Measurements from ENCODE around the gene OR2H2. TPM values are rescaled to one million over a fixed set of nuclear protein-coding genes. Genes with fewer than 3 reads are reported as not detected.
A peak's percentile ranks its signal among the peaks of the same experiment; 100 is the strongest.

OR2H2 gene
- total and polyA plus RNA-seq, 4 donors: 2.0 to 2.7 TPM; not detected in 2

DNA sequence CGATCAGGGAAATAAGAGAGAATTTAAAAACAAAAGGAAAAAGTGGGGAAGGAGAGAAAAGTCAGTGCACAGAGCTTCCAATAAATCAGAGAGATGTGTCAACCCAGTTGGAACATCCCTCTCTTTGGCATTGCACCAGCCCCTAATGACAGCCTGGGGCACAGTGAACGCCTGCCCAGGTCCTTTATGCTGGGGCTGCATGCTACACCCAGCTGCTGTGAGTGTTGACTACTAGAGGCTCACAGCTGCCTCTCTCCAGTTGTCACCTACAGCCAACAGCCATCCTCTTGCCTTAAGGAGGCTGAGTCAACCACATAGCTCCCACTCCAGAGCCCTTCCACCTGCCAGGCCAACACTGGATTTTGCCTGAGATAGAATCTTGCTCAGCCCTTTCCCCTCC, 19.0 kb downstream of the OR2H2 start:
- Histone ChIP-seq H3K9me3 (ENCODE audit: control insufficient read depth, insufficient read depth, low read length) (no peaks in the 10 kb centered on the region), H3K4me1 (ENCODE audit: control insufficient read depth, insufficient read depth, low read length) (peaks cover 54% of the 10 kb centered on the region), H3K27me3 (ENCODE audit: control insufficient read depth, insufficient read depth, low read length) (no peaks in the 10 kb centered on the region), H3K36me3 (ENCODE audit: control insufficient read depth, insufficient read depth, low read length) (peaks cover 71% of the 10 kb centered on the region), H3K27ac (ENCODE audit: low read depth, low read length) (no peak overlapping the region), H3K4me3 (ENCODE audit: low read depth, low read length) (no peak overlapping the region)
- DNase-seq (ENCODE audit: low read depth in 4 of 6, low spot score in 6 of 6): peak in 2 of 6 donors; percentile 35 to 41
- 47% methylated on average over 2 of the region's 2 CpGs for WGBS (ENCODE audit: insufficient coverage)

DNA sequence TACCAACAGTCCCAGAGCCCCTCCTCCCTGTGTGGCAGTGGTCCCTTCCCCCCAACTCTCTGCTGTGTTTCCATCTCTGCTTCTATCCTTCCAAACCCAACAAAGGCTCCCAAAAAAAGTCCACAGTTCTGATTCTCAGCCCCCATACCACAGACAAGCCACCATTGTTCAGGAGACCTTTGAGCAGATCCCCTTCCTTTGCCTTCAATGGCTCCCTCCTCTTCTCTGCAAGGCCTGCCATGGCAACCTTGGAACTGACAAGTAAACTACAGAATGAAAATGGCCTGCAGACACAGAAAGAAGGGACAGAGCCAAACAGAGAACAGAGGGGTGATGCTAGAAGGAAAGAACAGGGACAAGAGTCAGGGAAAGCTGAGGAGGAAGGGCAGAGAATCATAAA, 23.2 kb downstream of the OR2H2 start:
- H3K4me3 ChIP-seq (ENCODE audit: low read depth, low read length): no peak overlapping the region
- DNase-seq (ENCODE audit: low read depth in 4 of 6, low spot score in 6 of 6): peak in 3 of 6 donors; percentile 49 to 84 (median 61)
- H3K27ac ChIP-seq (ENCODE audit: low read depth, low read length): peak overlapping the region; percentile 25
- no peaks in the 10 kb centered on the region for H3K27me3 ChIP-seq (ENCODE audit: control insufficient read depth, insufficient read depth, low read length)
- H3K4me1 ChIP-seq (ENCODE audit: control insufficient read depth, insufficient read depth, low read length): peaks cover 67% of the 10 kb centered on the region
- no peaks in the 10 kb centered on the region for H3K9me3 ChIP-seq (ENCODE audit: control insufficient read depth, insufficient read depth, low read length)
- peaks cover 77% of the 10 kb centered on the region for H3K36me3 ChIP-seq (ENCODE audit: control insufficient read depth, insufficient read depth, low read length)

GRCh38 chr6:29610540-29610939, 25.6 kb downstream of the OR2H2 start:
- no peak overlapping the region for H3K27ac ChIP-seq (ENCODE audit: low read depth, low read length)
- peaks cover 72% of the 10 kb centered on the region for H3K36me3 ChIP-seq (ENCODE audit: control insufficient read depth, insufficient read depth, low read length)
- H3K4me1 ChIP-seq (ENCODE audit: control insufficient read depth, insufficient read depth, low read length): peaks cover 51% of the 10 kb centered on the region
- no peak for DNase-seq (ENCODE audit: low read depth in 4 of 6, low spot score in 6 of 6)
- no peaks in the 10 kb centered on the region for H3K9me3 ChIP-seq (ENCODE audit: control insufficient read depth, insufficient read depth, low read length)
- no peak overlapping the region for H3K4me3 ChIP-seq (ENCODE audit: low read depth, low read length)
- 77% methylated on average over 3 of the region's 4 CpGs for WGBS (ENCODE audit: insufficient coverage)
- H3K27me3 ChIP-seq (ENCODE audit: control insufficient read depth, insufficient read depth, low read length): no peaks in the 10 kb centered on the region

GRCh38 chr6:29611426-29611825, 26.5 kb downstream of the OR2H2 start:
- Histone ChIP-seq H3K36me3 (ENCODE audit: control insufficient read depth, insufficient read depth, low read length) (peaks cover 68% of the 10 kb centered on the region), H3K27ac (ENCODE audit: low read depth, low read length) (peak overlapping the region; percentile 5)
- no CpG with 5 or more reads among the region's 4 CpGs for WGBS (ENCODE audit: insufficient coverage)

DNA sequence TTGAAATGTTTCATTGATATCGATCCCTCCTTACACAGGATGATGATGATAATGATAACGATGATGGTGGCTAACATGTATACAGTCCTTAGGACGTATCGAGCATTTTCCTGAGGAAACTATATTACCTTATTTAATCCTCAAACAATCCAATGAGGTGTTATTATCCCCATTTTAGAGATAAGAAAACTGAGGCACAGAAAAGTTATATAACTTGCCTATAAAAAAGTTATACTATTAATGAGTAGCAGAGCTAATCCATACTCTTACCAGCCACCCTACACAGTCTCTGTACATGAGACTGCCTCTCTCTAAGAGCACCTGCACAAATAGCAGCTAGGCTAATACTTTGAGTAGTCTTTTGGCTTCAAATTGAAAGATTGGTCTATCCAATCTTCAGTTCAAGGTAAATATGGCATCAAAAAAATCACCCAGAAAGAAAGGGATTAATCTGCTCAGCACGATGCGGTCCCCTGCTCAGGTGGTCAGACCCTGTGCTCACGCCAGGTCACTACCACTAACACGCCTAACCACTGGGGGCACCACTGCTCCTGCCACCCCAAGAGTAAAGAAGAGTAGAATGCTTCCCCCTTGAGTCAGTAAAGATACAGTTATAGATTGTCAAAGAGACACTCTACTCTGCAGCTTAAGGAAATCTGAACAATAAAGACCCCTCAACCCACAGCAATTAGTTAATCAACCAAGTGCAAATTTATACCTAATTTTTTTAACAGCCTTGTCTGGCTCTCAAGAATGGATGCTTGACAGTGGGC, 33.0 kb downstream of the OR2H2 start:
- H3K4me3 ChIP-seq (ENCODE audit: low read depth, low read length): no peak overlapping the region
- no peak overlapping the region for H3K27ac ChIP-seq (ENCODE audit: low read depth, low read length)
- H3K36me3 ChIP-seq (ENCODE audit: control insufficient read depth, insufficient read depth, low read length): peaks cover 70% of the 10 kb centered on the region
- peaks cover 4% of the 10 kb centered on the region for H3K4me1 ChIP-seq (ENCODE audit: control insufficient read depth, insufficient read depth, low read length)
- WGBS (ENCODE audit: insufficient coverage): no CpG with 5 or more reads among the region's 8 CpGs
- no peaks in the 10 kb centered on the region for H3K27me3 ChIP-seq (ENCODE audit: control insufficient read depth, insufficient read depth, low read length)
- H3K9me3 ChIP-seq (ENCODE audit: control insufficient read depth, insufficient read depth, low read length): no peaks in the 10 kb centered on the region
- no peak for DNase-seq (ENCODE audit: low read depth in 4 of 6, low spot score in 6 of 6)

More at GRCh38 chr6:29611426-29611825, 26.5 kb downstream of the OR2H2 start:
- H3K9me3 ChIP-seq (ENCODE audit: control insufficient read depth, insufficient read depth, low read length): no peaks in the 10 kb centered on the region
- H3K27me3 ChIP-seq (ENCODE audit: control insufficient read depth, insufficient read depth, low read length): no peaks in the 10 kb centered on the region
- peaks cover 43% of the 10 kb centered on the region for H3K4me1 ChIP-seq (ENCODE audit: control insufficient read depth, insufficient read depth, low read length)
- peak in 1 of 6 donors; percentile 72 for DNase-seq (ENCODE audit: low read depth in 4 of 6, low spot score in 6 of 6)
- H3K4me3 ChIP-seq (ENCODE audit: low read depth, low read length): no peak overlapping the region

DNA sequence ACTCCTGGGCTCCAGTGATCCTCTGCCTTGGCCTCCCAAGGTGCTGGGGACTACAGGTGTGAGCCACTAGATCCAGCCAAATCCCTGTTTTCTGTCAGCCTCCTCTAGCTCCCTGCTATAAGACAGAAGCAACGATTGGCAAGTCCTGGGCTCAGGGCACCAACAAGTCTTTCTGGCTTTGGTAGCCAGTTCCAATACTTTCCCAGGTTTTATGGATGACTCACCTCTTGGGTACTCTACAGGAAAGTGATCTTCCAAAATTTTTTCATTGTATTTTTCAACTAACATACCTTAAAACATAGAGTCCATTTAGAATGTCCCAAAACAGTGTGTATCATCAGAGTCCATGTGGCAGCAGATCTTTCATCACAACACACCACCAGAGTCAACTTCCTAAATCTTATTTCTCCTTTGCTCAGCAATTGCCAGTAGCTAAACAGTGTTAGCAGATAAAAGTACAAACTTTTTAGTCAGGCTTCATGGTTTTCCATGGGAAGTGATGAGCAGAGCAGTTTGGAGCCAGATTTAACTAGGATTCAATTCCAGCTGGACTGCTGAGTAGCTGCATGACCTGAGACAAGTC, 34.7 kb downstream of the OR2H2 start:
- Histone ChIP-seq H3K27ac (ENCODE audit: low read depth, low read length) (no peak overlapping the region), H3K4me1 (ENCODE audit: control insufficient read depth, insufficient read depth, low read length) (peaks cover 15% of the 10 kb centered on the region), H3K36me3 (ENCODE audit: control insufficient read depth, insufficient read depth, low read length) (peaks cover 68% of the 10 kb centered on the region), H3K4me3 (ENCODE audit: low read depth, low read length) (no peak overlapping the region), H3K9me3 (ENCODE audit: control insufficient read depth, insufficient read depth, low read length) (no peaks in the 10 kb centered on the region), H3K27me3 (ENCODE audit: control insufficient read depth, insufficient read depth, low read length) (no peaks in the 10 kb centered on the region)
- WGBS (ENCODE audit: insufficient coverage): 100% methylated on average over 1 of the region's 1 CpG
- DNase-seq (ENCODE audit: low read depth in 4 of 6, low spot score in 6 of 6): no peak

DNA sequence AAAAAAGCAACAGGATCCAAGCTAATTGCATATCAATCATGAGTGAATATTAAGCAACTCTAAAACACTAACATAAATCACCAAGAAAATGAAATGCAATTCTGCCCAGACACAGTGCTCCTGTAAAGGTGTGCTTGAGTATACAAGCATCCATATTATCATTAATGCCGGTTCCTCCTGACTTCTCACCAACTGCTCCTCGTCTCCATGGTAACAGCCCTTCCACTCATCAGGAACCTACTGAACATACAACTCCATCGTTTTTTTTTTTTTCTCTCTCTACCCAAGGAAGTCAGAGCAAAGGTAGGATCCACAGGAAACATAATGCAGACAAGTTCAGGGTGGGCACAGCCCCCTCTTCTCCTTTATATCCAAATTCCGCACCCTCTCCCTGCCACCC, 35.7 kb downstream of the OR2H2 start:
- H3K4me3 ChIP-seq (ENCODE audit: low read depth, low read length): no peak overlapping the region
- peaks cover 60% of the 10 kb centered on the region for H3K36me3 ChIP-seq (ENCODE audit: control insufficient read depth, insufficient read depth, low read length)
- peak in 1 of 6 donors; percentile 77 for DNase-seq (ENCODE audit: low read depth in 4 of 6, low spot score in 6 of 6)
- 56% methylated on average over 4 of the region's 4 CpGs for WGBS (ENCODE audit: insufficient coverage)
- H3K4me1 ChIP-seq (ENCODE audit: control insufficient read depth, insufficient read depth, low read length): peaks cover 23% of the 10 kb centered on the region
- H3K9me3 ChIP-seq (ENCODE audit: control insufficient read depth, insufficient read depth, low read length): no peaks in the 10 kb centered on the region
- H3K27ac ChIP-seq (ENCODE audit: low read depth, low read length): no peak overlapping the region
- no peaks in the 10 kb centered on the region for H3K27me3 ChIP-seq (ENCODE audit: control insufficient read depth, insufficient read depth, low read length)

DNA sequence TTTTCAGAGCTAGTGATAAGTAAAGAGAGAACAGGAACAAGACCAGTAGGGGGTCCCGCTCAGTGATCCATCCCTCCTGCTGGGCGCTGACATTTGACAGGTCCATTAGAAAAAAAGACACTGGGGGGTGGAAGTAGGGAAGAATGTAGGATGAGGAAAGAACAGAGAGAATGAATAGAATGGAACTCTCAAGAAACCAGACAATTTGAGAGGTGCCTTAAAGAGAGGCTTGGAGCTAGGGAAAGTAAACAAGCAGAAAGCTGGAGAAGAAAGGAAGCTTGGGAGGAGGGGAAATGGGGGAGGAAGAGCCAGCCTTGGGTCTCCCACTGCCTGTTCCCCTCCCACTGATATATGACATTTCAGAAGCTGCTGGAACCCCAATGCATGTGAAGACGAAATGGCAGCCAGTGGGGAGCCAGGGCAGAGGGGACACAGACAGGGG, 39.6 kb downstream of the OR2H2 start:
- no peak for DNase-seq (ENCODE audit: low read depth in 4 of 6, low spot score in 6 of 6)
- Histone ChIP-seq H3K36me3 (ENCODE audit: control insufficient read depth, insufficient read depth, low read length) (peaks cover 37% of the 10 kb centered on the region), H3K27ac (ENCODE audit: low read depth, low read length) (no peak overlapping the region), H3K4me1 (ENCODE audit: control insufficient read depth, insufficient read depth, low read length) (peaks cover 40% of the 10 kb centered on the region), H3K27me3 (ENCODE audit: control insufficient read depth, insufficient read depth, low read length) (no peaks in the 10 kb centered on the region), H3K4me3 (ENCODE audit: low read depth, low read length) (no peak overlapping the region), H3K9me3 (ENCODE audit: control insufficient read depth, insufficient read depth, low read length) (no peaks in the 10 kb centered on the region)
- WGBS (ENCODE audit: insufficient coverage): 19% methylated on average over 3 of the region's 3 CpGs

GRCh38 chr6:29625337-29625930, 40.5 kb downstream of the OR2H2 start:
- no peak for DNase-seq (ENCODE audit: low read depth in 4 of 6, low spot score in 6 of 6)
- no peaks in the 10 kb centered on the region for H3K9me3 ChIP-seq (ENCODE audit: control insufficient read depth, insufficient read depth, low read length)
- WGBS (ENCODE audit: insufficient coverage): 21% methylated on average over 4 of the region's 7 CpGs
- H3K27me3 ChIP-seq (ENCODE audit: control insufficient read depth, insufficient read depth, low read length): no peaks in the 10 kb centered on the region
- peak overlapping the region; percentile 79 for H3K4me3 ChIP-seq (ENCODE audit: low read depth, low read length)
- peaks cover 33% of the 10 kb centered on the region for H3K36me3 ChIP-seq (ENCODE audit: control insufficient read depth, insufficient read depth, low read length)
- H3K27ac ChIP-seq (ENCODE audit: low read depth, low read length): peak overlapping the region; percentile 34
- H3K4me1 ChIP-seq (ENCODE audit: control insufficient read depth, insufficient read depth, low read length): peaks cover 44% of the 10 kb centered on the region
